NCI-H82 (cell line): ENCODE measurements around the gene RNASET2.

ENCODE experiments used
- DNase-seq: peaks from one replicate; lab custom pipeline; 2025; lab: John Stamatoyannopoulos, UW

RNASET2 gene

DNA sequence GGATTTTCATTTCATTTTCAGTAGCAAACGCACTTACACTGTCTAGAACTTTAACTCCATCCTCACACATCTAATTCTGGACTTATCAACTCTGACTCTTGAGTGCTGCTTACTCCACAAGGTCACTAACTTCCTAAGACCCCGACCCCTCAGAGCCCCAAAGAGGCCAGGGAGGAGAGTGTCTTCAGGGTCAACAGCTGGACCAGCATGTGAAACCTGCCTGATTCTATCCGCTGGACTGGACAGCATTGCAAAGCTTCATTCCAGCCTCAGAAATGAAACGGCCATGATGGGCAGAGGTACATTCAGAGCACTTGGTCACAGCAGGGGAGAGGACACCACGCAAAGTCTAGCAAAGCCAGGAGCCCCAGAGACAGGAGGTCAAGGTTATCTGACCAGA lies 9.1 kb downstream of the RNASET2 start:
- DNase-seq: no peak

DNA sequence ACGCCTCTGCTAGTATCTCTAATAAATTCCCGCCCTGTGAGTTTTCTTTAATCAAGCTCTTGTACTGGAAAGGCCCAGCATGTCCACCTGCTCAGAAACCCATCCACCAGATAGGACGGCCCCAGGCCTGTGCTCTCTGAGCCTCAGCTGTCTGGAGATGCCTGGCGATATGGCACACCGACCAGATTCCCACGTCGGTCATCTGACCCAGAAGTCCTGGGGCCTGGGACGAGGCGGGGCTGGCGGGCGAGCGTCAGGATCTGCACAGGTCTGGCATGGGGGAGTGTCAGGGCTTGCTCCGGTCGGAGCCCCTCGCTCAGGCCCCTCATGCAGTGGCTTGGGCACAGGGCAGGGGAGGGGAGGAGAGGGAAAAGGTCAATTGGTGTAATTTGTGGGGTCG lies 10.2 kb downstream of the RNASET2 start:
- DNase-seq: no peak

DNA sequence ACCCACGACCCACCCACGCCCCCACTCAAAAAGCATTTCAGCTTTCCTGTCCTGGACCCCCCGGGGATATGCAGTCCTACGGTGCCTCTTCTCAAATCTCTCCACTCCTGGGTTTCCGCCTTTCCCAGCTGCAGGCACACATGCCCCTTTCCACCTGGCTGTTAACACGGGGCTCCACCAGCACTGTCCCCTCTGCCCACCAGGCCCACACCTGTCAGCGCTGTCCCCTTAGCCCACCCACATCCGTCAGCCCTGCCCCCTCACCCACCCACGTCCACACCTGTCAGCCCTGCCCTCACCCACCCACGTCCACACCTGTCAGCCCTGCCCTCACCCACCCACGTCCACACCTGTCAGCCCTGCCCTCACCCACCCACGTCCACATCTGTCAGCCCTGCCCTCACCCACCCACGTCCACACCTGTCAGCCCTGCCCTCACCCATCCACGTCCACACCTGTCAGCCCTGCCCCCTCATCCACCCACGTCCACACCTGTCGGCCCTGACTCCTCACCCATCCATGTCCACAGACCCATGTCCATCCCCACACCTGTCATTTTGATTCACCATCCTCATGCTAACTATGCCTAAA lies 11.6 kb downstream of the RNASET2 start:
- no peak for DNase-seq

DNA sequence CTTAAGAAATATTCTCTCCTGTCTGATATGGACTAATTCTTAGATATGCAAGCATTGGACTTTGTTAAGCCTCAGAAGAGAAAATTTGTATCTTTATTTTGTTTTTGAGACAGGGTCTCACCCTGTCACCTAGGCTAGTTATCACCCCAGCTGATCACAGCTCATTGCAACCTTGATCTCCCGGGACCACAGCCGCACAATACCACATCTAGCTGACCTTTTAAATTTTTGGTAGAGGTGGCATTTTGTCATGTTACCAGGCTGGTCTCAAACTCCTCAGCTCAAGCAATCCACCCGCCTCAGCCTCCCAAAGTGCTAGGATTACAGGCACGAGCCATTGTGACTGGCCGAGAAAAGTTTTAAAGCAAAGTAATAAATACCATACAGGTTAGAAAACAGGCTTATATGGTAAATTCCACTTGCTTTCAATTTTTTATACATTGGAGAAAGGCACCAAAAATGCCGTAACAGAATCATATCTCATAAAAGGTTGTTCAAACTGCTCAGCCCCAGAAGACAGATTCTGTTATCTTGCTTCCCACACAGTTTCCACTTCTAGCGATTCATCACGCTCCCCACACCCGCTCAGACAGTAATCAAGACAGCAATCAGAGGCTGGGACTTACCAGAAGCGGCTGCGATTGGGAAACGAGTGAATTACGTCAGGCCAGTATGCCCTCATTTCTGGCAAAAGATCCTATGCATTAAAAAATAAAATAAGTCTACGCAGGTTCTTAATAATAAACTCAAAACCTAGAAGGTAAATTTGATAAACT lies 13.8 kb downstream of the RNASET2 start:
- no peak for DNase-seq

DNA sequence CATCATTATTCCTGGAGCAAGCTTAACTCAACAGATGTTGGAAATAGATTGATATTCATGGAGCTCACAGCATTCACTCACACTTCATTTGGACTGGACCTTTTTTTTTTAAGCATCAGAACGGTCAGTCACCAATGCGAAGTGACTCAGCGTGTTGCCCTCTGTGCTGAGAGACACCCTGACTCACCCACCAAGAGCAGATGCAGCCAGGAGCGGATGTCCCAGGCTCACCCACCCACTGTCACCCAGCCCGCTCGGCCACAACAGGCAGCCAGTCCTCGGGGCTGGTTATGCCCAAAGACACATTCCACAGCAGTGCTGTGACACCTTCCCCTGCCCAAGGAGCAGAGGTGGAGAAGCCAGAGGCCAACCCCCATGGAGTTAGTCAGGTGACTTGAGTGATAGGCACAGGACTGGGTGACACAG lies 15.7 kb downstream of the RNASET2 start:
- DNase-seq: no peak

DNA sequence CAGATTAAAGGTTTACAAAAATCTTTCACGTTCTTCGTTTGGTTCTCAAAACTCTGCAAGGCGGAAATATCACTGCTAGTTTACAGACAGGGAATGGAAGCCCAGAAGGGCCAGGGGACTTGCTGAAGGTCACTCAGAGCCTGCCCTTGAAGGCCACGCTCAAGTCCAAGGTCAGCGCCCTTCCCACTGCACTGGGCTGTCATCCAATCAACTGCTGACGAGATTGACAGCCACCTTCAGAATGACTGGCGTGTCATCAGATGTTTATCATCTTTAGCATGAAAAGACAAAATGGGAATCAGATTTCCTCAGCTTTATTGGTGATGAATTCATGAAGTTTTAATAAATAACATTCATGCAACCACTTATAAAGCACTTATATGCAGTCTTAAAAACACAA lies 16.5 kb downstream of the RNASET2 start:
- no peak for DNase-seq

DNA sequence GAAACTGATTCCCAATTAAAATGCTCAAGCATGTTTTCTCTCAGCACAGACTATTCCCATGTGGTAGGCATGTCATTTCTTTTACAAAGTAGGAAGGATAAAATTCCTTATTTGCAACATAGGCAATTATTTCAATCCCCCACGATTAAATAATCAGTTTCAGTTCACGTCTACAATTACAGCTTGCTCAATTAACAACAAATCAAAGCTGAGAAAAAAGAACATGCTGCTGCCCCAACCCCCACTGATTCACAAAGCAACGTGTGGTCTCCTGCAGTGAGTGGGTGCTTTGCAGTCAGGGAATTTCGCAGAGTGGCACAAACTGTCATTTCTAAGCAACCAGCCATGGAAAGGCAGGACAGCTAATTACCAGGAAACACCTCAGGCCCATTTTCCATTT lies 17.0 kb downstream of the RNASET2 start:
- no peak for DNase-seq

DNA sequence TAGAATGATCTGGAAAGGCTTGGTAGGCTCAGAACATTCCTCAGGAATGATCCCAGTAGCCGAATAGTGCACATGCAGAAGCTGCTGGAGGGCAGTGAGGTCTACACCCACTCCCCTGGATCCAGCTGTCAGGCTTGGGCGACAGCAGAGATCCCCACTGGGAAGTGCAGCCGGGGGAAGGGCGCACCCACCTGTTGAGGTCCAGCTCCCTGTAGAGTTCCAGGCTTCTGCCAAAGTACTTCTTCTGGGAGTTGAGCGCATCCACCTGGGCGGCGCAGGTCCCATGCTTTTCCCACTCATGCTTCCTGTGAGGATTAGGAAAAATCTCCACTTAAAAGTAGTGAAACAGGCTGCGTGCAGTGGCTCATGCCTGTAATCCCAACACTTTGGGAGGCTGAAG lies 17.6 kb downstream of the RNASET2 start:
- no peak for DNase-seq

DNA sequence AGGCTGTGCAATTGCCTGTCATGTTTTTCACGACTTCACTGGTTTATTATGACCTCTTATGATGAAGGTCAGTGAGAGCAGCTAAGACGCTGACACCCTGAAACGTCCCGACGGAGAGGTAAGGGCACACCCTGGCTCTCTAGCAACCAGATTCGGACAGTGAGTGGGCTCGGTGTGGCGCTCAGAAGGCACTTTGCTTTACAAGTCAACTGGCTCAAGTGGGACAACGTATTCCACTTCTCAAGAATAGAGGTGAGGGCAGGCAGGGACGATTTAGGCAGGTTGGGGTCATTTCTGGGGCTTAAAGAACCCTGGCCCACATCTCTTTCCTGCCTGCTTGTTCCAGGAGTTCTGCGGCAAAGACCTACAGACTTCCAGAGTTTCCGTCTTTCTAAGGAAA lies 18.2 kb downstream of the RNASET2 start:
- DNase-seq: no peak

DNA sequence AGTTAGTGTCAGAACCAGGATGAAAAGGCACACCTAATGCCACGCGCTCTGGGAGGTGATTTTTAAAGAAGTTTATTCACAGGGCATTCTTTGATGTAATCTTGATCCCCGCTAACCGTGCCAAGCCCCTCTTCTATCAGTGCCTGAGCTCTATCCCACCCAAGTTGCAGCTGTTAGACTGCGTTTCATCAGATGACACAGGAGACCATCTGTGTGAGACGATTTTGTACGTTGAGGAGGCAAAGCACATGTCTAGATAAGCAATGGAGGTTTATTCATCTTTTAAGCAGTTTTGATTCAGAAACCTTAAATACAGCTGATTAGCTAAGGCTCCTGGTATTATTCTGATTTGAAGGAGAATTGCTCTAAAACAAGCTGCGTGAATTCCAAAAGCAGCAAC lies 18.6 kb downstream of the RNASET2 start:
- DNase-seq: no peak

DNA sequence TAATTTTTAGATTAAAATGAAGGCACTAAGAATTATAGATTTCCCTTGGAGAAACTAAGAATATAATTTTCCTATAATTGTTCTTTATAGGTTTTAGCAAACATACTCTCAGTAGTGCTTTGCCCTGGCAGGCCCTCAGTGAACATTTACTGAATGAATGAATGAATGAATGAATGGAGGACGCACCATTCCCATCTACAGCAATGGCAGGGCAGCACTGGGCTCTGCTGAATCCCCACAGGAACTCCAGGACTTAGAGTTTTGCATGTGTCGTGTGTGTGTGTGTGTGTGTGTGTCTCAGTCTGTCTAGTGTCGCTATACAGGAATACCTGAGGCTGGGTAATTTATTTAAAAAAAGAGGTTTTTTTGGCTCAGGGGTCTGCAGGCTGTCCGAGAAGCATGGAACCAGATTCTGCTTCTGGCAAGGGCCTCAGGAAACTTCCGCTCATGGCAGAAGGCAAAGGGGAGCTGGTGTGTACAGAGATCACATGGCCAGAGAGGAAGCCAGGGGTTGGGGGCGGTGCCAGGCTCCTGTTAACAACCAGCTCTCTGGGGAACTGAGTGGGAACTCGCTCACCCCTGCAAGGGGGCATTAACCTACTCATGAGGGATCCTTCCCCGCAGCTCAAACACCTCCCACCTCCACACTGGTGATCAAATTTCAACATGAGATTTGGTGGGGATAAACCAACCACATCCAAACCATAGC lies 20.1 kb downstream of the RNASET2 start:
- peak; percentile 10 for DNase-seq

DNA sequence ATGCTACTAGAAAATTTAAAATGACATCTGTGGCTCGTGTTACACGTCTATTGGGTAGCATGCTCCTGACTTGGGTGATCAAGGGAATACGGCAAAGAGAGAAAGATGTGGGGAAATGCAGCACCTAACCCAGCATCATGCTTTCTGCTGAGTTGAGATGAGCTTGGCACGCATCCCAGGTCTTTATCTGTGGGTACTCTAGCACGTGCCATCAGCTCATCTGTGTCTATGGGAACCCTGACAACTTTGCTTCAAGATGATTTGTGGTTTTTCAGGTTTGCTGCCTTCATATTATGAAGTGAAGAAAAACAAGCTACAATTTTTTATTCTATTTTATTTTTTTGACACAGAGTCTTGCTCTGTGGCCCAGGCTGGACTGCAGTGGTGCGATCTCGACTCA lies 21.0 kb downstream of the RNASET2 start:
- DNase-seq: no peak

DNA sequence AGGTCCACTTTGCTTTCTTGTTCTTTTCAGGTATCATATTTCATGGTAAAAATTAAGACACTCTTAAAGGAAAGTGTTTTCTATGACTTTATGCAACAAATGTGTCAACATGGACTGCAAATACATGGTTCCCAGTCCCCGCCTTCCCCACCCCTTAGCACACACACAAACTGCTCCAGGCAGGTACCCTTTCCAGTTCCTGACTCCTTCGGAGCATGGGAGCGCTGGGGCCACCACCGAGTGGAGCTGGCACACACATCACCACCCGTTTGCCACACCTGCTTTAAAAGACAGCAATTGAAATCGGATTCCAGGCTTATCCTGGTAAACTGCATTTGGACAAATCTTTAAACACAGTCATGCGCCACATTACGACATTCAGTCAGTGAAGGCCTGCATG lies 22.2 kb downstream of the RNASET2 start:
- no peak for DNase-seq

DNA sequence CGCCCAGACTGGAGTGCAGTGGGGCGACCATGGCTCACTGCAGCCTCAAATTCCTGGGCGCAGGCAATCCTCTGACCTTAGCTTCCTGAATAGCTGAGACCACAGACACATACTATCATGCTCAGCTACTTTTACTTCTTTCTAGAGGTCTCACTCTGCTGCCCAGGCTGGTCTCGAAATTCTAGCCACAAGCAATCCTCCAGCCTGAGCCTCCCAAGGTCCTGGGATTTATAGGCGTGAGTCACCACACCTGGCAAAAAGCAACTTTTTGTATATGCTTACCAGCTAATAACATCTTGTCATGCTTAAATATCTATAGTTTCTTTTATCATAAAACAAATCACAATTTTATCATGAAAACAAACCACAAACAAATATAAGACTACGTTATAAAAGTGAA lies 23.0 kb downstream of the RNASET2 start:
- DNase-seq: no peak

DNA sequence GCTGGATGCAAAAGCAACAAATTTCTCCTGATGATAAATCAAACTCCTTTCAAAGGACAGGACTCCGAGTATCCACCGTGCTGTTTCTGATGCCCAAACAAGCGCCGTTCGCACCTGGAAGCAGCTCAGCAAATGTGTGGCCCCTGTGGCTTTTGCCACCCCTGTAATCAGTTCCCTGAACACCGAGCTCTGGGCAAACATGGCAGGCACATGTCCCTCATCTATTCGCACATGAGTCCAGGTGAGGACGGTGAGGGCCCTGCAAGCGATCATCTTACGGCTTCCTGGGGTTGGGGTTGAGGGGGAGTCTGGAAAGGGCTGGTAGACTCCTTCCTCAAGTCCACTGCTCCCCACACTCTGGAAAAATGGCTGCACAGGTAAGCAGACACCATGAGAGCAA lies 23.7 kb downstream of the RNASET2 start:
- DNase-seq: no peak

DNA sequence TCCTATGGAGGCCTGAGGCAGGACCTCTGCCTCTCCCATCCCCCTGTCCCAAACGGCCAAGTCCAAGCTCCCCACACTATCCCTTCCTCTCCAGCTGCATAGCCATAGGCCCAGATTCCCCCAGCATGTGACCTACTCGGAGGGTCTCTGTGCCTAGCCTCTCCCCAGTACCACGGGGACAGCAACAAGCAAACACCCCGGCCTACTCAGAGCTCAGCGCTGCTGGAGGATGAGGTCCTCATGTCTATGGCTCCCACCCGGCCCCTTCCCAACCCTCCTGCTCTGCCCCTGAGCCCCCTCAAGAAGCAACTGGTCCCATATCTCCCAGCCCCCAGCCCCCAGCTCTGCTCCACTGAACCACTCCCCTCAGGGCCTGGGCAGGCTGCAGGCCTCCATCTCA lies 24.2 kb downstream of the RNASET2 start:
- no peak for DNase-seq

DNA sequence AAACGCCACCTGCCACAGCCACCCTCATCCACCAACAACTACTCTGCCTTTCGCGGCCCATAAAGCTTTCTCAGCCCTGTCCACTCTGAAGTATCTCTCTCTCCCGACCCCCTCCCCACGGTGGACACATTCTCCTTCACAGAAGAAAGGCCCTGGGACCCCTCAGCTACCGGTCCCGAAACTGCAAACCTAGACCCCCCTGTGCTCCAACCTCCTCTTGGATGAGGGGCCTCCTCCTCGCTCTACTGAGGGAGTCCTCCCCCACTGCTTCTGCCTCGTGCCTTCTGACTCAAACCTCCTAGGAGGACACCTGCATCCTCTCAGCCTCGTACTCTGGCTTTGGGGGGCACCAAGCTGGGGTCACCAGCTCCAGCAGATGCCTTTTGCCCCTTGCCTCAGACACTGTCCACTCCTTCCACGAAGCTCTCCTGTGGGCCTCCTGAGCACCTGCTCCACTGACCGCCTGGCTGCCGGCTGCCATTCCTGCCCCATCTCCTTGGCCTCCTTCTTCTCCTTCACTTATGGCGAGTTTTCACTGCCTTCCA lies 24.9 kb downstream of the RNASET2 start:
- DNase-seq: no peak

DNA sequence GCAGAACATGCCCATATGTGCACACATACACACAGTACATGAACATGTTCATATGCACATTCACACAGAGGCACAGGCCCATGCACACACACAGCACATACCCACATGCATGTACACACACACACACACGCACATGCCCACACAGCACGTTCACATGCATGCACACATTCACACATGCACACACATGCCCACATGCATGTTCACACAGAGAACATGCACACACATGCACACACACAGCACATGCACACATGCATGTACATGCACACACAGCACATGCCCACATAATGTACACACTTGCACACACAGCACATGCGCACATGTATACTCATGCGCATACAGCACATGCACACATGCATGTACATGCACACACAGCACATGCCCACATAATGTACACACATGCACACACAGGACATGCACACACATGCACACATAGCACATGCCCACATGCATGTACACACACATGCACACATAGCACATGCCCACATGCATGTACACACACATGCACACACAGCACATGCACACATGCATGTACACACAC lies 25.9 kb downstream of the RNASET2 start:
- DNase-seq: no peak

DNA sequence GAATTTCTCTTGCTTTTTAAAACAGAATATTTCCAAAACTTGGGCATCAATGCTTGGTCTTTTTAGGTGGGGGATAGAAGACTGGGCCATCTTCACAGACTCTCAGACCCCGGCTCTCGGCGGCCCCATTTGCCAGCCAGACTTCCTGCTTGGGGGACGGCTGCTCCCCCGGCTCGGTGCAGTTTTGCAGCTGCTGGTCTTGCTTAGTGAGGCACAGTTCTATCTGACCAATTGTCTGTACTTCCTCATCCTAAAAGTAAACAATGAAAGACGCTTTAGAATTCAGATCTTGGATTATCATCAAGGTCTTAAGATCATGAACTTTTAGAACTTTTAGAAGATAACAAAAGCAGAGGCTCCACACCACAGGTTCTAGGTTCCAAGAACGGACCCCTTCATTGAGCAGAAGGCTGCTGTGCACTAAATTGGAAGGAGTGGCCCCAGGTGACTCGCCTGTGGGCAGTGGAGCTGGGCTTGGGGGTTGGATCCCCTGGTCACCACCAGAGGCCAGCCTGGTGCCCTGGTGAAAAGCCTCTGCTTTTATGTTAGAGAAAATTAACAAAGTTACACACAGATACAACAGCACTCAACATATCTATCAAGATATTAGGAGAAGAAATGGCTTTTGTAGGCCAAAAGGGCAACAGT lies 26.7 kb downstream of the RNASET2 start:
- no peak for DNase-seq

DNA sequence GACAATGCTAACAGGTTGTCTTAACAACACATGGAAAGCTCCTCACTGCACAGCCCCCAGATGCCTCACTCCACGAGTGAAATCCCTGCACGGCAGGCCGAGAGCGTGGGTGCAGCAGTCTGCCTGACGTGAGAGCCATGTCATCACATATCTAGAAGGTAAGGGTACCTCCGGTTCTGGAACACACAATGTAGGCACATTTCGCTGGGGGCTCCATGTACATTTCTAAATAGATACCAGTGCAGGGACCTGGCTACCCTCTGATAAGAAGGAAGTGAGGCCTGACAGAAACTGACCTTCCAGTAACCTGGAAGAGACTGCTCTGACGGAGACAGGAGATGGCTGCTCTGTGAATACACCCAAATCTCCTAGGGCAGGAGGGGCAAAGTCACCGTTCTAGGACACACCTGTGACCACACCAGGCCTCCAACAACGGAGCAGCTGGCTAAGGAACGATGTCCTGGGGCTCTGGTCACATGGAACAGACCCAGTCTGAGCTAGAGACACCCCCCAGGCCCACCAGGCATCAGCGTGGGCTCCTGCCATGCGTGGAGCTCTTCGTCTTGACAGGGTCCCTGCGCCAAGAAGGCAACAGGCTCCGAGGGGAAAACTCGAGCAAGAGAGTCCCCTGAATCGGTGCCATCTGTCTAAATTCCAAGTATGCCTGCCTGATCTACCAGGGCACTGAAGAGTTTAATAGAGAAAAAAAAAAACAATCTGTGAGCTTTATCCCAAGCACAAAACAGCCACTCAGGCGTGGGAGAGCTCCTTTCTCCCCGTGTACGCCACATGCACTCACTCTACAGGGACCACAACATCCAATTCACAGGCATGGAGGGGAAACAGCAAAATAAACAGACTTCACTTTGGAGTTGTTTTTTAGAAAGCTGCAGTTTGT lies 27.5 kb downstream of the RNASET2 start:
- no peak for DNase-seq

DNA sequence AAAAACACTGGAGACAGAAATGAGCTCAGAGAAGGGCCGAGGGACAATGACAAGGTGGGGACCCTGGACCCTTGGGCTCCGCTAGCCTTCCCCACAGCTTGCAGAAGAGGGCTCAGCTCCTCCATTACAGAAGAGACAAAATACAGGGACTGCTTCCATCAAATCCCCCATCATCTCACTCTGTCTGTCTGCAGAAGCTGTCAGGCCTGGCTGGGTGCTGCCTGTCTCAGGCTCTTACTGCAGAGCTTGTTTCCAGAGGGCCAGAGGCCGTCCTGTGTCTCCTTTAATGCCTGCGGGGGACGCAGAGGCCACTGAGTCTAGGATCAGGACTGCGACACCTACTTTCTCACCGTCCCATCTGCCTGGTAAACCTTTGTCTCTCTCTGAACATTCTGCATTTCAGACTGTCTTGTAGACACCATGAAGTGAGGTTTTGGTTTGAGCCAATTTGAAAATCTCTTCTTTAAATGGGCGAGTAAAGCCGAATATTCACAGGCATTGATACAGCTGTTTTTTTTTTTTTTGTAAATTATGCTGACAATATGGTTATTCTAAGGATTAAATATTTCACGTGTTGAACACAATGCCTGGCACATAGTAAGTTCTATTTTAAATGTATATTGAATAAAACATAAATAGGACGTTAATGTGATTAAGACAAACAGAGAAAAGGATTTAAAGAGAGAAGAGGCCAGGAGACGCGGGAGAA lies 28.3 kb downstream of the RNASET2 start:
- no peak for DNase-seq
